ENCODE data around the gene CUL2.

Gene CUL2

GRCh38 chr10:35096312-35096711 lies 6.2 kb upstream of the CUL2 start:
- H3K9me2 ChIP-seq (replicated peaks; ENCODE audit: control insufficient read depth, low read length), result no peaks in the 10 kb centered on the region
- H3K79me2 ChIP-seq (ENCODE audit: control insufficient read depth, low read length), result no peaks in the 10 kb centered on the region
- no peaks in the 10 kb centered on the region for H3F3A ChIP-seq (ENCODE audit: control insufficient read depth, insufficient read depth)
- no peaks in the 10 kb centered on the region for H4K20me1 ChIP-seq (ENCODE audit: control insufficient read depth, insufficient read depth, low read depth, low read length)
- no peak overlapping the region for H3K27ac ChIP-seq (ENCODE audit: low read depth, low read length)
- no peak overlapping the region for H3K4me2 ChIP-seq (ENCODE audit: low read length)
- H3K4me1 ChIP-seq (ENCODE audit: control insufficient read depth, low read length), result no peaks in the 10 kb centered on the region
- TF ChIP-seq CTCF (IDR thresholded peaks at IDR 0.05; ENCODE audit: low read depth, low read length, poor library complexity, severe bottlenecking), result no peak
- no peak for TF ChIP-seq EZH2phosphoT487 (IDR thresholded peaks at IDR 0.05; ENCODE audit: borderline replicate concordance, low read length)
- no peaks in the 10 kb centered on the region for H3K36me3 ChIP-seq (ENCODE audit: control insufficient read depth, low read length)
- H3K27me3 ChIP-seq (ENCODE audit: control insufficient read depth, low read length), result peaks cover 6% of the 10 kb centered on the region; the same call in 1 of the 2 replicates
- H3K9me3 ChIP-seq (ENCODE audit: control insufficient read depth, insufficient read depth, low read length), result peaks cover 6% of the 10 kb centered on the region; the same call in 1 of the 2 replicates
- H3K4me3 ChIP-seq (ENCODE audit: low read length), result no peak overlapping the region

- no peaks in the 10 kb centered on the region for H3K9me2 ChIP-seq (replicated peaks; ENCODE audit: control insufficient read depth, low read length)
- H4K20me1 ChIP-seq (ENCODE audit: control insufficient read depth, insufficient read depth, low read depth, low read length), result no peaks in the 10 kb centered on the region
- H3K36me3 ChIP-seq (ENCODE audit: control insufficient read depth, low read length), result no peaks in the 10 kb centered on the region
- no peaks in the 10 kb centered on the region for H3F3A ChIP-seq (ENCODE audit: control insufficient read depth, insufficient read depth)
- H3K27me3 ChIP-seq (ENCODE audit: control insufficient read depth, low read length), result no peaks in the 10 kb centered on the region
- TF ChIP-seq CTCF (IDR thresholded peaks at IDR 0.05; ENCODE audit: low read depth, low read length, poor library complexity, severe bottlenecking), result no peak
- TF ChIP-seq EZH2phosphoT487 (IDR thresholded peaks at IDR 0.05; ENCODE audit: borderline replicate concordance, low read length), result no peak
- no peak overlapping the region for H3K4me3 ChIP-seq (ENCODE audit: low read length)
- H3K27ac ChIP-seq (ENCODE audit: low read depth, low read length), result no peak overlapping the region
- H3K79me2 ChIP-seq (ENCODE audit: control insufficient read depth, low read length), result peaks cover 25% of the 10 kb centered on the region
- H3K4me2 ChIP-seq (ENCODE audit: low read length), result no peak overlapping the region
- peaks cover 18% of the 10 kb centered on the region for H3K4me1 ChIP-seq (ENCODE audit: control insufficient read depth, low read length)
- peaks cover 6% of the 10 kb centered on the region; the same call in 1 of the 2 replicates for H3K9me3 ChIP-seq (ENCODE audit: control insufficient read depth, insufficient read depth, low read length)
These were observed 2.7 kb upstream of the CUL2 start for GRCh38 chr10:35092851-35093250.

- H3K27me3 ChIP-seq (ENCODE audit: control insufficient read depth, low read length), result no peaks in the 10 kb centered on the region
- H3K4me2 ChIP-seq (ENCODE audit: low read length), result no peak overlapping the region
- H3K27ac ChIP-seq (ENCODE audit: low read depth, low read length), result no peak overlapping the region
- H3K36me3 ChIP-seq (ENCODE audit: control insufficient read depth, low read length), result peaks cover 3% of the 10 kb centered on the region; the same call in 1 of the 2 replicates
- H3K4me1 ChIP-seq (ENCODE audit: control insufficient read depth, low read length), result peaks cover 18% of the 10 kb centered on the region
- peaks cover 6% of the 10 kb centered on the region; the same call in 1 of the 2 replicates for H3K9me3 ChIP-seq (ENCODE audit: control insufficient read depth, insufficient read depth, low read length)
- 0 out of 2 replicates have a peak, but pooled peaks cover 7% of the 10 kb centered on the region for H4K20me1 ChIP-seq (ENCODE audit: control insufficient read depth, insufficient read depth, low read depth, low read length)
- no peak for TF ChIP-seq CTCF (IDR thresholded peaks at IDR 0.05; ENCODE audit: low read depth, low read length, poor library complexity, severe bottlenecking)
- TF ChIP-seq EZH2phosphoT487 (IDR thresholded peaks at IDR 0.05; ENCODE audit: borderline replicate concordance, low read length), result no peak
- H3K4me3 ChIP-seq (ENCODE audit: low read length), result no peak overlapping the region
- no peaks in the 10 kb centered on the region for H3K9me2 ChIP-seq (replicated peaks; ENCODE audit: control insufficient read depth, low read length)
- peaks cover 31% of the 10 kb centered on the region for H3K79me2 ChIP-seq (ENCODE audit: control insufficient read depth, low read length)
- H3F3A ChIP-seq (ENCODE audit: control insufficient read depth, insufficient read depth), result no peaks in the 10 kb centered on the region
These were observed 2.1 kb upstream of the CUL2 start for GRCh38 chr10:35091994-35092790.

Data from DOHH2 (cell line).